Umbilical cord (tissue), 2 donors: ENCODE measurements around the gene USP2. TPM values are rescaled to one million over a fixed set of nuclear protein-coding genes. Genes with fewer than 3 reads are reported as not detected.

Source experiments
- DNase-seq: peaks from one replicate; pipeline ENCODE4 v3.0.0-alpha.2; 2015; ENCODE audit warnings: low spot score
- total RNA-seq: library from RNA; depleted of rRNA; stranded (reverse); fragments of >200 nt; gene quantifications from one replicate; pipeline ENCODE4 v1.2.3, GENCODE V29; 2014; ENCODE audit warnings: low replicate concordance; ENCODE audit not compliant: insufficient read depth

The USP2 gene
- total RNA-seq, 1 donor from 2014 or later = 2.9 TPM

DNA sequence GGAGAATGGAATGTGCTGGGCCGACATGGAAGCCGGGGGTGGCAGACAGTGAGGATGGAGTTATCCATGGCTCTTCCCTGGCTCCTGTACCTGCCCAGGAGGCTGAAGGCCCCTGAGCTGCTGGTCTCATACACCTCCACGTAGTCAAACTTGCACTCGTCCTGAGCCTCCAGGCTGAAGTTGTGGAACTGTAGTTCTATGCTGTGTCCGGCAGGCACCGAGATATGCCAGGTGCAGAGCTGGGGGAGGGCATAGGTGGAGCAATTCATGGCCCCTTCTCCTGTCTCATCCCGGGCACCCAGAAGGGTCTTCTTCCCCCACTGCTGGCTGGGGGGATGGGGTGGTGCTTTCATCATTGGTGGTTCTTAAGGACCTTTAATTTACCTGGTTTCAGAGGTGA lies 37.8 kb downstream of the USP2 start:
- no peak for DNase-seq

DNA sequence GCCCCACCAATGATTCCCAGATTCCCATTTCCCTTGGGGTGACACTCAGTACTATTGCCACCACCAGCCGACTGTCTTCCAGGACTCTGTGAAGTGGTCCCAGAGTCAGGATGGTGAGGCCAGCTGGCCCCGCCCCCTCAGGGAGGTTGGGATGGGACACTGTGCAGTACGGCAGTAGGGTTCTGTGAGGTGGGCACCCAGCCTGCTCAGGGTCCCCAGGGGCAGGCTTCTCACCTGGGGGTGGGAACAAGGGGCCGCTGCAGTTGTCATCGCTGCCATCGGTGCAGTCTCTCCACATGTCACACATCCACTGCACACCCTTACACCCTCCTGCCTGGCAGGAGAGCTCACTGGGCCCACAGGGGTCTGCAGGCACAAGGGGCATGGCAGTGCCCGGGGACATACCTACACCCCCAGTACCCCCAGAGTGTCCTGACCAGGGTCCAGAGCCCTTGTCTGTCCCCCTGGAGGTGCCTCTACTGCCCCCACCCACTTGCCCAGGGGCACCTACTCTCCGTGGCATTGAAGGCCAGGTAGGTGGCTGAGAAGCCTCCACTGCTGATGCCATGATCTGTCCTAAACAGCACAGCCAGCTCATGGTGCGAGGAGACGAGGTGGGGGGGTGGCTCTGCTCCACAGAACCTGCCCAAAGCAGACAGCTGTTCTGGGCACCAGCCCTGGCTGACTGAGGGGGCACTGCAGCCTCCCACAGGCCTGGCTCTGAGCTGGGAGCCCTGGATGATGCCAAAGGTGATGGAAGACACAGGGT lies 38.9 kb downstream of the USP2 start:
- DNase-seq = no peak

DNA sequence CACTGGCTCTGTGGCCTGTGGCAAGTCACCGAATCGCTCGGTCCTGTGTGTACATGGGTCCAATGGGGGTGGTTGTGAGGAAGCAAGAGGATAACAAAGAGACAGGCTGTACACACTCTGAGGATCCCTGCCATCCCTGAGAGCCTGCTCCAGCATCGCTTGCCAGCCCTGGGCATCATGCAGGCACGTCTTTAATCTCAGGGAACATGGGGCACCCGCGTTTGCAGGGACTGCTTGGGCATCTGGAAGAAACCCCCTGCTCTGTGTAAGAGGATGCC lies 39.5 kb downstream of the USP2 start:
- no peak for DNase-seq

DNA sequence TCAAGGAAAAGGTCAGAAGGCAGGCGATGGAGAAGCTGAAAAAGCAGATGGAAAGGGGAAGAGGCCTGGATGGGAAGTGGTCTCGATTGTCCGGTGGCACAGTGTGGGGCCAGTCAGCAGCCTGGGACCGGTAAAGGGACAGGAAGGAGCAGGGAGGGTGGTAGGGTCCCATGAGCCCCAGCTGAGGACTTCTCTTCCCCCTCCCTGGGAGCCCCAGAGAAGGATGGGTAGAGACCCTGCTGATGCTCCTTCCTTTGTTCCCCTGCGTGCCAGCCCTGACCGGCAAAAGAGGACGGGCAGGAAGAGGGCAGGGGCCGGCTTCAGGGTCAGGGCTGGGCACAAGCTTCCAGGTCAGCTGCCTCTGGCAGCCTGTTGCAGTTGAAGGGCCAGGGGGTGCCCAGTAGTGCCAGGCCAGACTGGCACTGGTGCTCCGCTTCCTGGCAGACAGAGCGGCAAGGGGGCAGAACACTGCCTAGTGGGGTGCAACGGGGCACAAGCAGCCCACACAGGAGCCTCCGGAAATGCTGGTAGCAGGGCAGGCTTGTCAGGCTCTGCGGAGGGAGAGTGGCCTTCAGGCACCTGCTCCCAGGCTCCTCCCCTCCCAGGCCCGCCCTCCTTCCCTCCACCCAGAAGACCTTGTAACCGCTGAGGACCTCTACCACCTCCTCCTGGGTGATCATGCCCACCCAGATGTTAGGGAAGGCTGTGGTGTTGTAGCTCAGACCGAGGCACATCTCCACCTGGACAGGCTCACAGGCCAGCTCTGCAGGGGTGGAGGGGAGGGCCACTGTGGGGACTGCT lies 40.1 kb downstream of the USP2 start:
- no peak for DNase-seq

GRCh38 chr11:119340335-119341221 lies 40.9 kb downstream of the USP2 start, which contains the start of gene C1QTNF5:
C1QTNF5 (minus strand) TSS chr11:119340883; CDS start chr11:119340397, 486 bp downstream.
- peak; percentile 89 for DNase-seq

- peak; percentile 69 for DNase-seq
Observed at GRCh38 chr11:119339589-119340334, 41.7 kb downstream of the USP2 start.

DNA sequence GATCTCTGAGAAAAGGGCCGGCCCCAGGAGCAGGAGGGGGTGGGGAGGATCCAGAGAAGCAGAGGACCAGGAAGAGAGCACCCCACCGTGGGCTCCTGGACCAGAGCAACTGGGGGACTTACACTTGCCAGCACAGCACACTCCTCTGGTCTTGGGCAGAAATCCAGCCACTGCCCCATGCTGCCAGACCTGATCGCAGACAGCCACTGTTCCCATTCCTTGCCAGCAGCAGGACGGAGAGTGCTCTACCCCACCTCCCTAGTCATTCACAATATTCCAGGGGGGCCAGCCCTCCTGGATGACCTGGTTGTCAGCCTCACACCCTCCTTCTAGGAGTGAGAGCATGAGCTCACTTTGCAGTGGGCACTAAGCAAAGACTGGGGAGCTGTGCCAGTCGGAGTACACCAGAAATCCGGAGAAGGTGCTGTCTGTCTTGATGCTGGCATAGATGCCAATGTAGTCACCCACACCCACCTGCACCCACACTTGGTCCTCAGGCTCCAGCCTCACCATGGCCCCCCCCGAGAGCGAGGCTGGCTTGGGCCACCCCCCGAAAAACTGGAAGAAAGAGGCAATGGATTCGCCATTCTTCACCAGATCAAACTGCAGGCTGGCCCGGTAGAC lies 42.4 kb downstream of the USP2 start:
- DNase-seq = no peak

DNA sequence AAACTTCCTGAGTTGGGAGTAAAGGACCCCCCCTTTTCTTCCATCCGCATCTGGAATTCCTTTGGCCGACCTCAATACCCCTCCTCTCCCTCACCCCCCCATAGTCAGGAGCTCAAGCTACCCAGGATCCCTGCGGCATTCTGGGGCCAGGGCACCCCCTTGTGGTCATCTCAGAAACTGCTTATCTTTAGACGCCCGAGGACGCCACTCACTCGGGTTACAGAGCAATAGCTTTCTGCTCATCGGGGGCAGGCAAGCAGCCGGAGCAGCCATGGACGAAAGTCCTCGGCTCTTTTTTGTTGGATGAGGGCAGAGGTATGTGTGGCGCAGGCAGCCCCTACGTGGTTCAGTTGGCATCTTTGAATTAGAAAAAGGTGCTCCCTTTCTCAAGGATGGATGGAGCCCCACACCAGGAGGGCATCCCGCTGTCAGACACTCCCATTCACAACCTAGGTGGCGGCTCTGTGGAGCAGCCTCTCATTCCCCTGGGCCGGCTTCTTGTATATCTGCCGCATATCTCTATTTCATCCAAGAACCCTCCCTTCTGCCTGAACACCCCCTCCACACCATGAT lies 43.1 kb downstream of the USP2 start:
- DNase-seq = peak; percentile 90

DNA sequence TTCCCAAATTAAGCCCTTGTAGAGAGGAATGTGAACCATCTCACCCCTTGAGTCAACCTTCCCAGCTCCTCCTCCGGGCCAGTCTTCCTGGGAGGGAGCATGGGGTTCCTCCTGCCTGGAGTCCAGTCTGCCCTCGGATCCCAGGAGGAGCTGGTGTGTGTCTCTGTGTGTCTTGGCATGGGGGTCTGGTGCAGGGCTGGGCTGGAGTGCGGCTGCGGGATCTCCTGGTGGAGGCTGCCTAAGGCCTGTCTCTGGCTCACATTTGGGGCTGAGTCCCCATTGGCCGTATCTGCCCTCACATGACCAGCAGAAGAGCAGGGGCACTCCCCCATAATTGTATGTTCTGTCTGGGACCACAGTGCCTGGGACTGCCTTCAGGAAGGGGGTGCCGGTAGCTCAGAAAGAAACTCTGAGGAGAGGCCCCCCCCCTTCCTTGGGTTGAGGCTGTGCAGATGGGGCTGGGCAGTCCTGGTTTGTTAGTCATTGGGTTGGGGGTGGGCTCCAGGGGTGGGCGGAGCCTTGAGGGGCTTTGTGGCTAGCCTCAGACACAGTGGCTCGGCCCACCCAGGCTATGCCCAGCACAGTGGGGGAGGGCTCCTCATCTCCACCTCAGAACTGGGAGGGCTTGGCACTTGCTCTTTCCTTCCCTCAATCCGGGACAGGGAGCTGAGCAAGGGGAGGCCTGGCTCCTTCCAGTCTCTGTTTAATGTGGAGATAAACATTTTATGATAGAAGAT lies 43.7 kb downstream of the USP2 start:
- no peak for DNase-seq

DNA sequence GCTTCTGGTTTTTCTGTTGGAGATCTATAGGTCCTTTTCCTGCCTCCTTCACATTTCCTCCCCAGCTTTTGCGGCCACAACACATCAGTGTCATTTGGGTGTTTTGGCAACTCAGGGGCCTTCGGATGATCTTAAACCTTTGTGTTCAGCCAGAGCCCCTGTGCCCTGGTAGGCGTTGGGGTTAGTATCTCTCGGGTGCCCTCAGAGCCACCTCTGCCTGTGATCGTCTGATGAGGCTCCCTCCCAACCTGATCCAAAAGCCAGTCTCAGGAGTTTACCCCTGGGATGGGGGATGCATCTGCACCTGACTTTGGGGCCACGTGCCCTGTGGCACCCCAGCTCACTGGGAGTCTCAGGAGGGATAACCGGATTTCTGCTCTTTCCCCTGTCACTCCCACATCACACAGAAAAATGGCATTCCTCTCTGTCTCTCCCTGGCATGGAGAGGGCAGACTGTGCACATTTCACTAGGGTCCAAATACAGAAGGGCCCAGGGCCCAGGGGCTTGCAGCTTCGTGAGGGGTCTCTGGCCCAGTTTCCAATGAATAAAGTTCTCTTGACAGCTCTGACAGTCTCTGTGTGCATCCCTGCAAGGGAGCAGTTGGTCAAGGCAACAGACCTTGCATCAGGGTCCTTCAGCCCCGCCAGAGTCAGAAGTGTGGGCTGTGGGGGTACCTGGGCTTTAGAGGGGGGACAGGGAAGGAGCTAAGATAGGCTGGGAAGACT lies 44.6 kb downstream of the USP2 start:
- DNase-seq = no peak

GRCh38 chr11:119335655-119336543 lies 45.6 kb downstream of the USP2 start:
- DNase-seq = no peak

DNA sequence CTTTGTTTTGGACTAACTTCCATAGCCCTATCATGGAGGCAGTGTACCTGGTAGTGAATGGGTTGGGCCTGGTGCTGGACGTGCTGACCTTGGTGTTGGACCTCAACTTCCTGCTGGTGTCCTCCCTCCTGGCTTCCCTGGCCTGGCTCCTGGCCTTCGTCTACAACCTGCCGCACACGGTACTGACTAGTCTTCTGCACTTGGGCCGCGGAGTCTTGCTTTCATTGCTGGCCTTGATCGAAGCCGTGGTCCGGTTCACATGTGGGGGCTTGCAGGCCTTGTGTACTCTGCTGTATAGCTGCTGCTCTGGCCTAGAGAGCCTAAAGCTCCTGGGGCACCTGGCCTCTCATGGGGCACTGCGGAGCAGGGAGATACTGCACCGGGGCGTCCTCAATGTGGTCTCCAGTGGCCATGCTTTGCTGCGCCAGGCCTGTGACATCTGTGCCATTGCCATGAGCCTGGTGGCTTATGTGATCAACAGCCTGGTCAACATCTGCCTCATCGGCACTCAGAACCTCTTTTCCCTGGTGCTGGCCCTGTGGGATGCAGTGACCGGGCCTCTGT lies 46.3 kb downstream of the USP2 start:
- DNase-seq = no peak

- DNase-seq = peak; percentile 99
Observed at GRCh38 chr11:119334174-119334930, 47.1 kb downstream of the USP2 start, which contains the start of gene RNF26. RNF26 (plus strand) TSS chr11:119334527; CDS start chr11:119335123, 596 bp downstream.

DNA sequence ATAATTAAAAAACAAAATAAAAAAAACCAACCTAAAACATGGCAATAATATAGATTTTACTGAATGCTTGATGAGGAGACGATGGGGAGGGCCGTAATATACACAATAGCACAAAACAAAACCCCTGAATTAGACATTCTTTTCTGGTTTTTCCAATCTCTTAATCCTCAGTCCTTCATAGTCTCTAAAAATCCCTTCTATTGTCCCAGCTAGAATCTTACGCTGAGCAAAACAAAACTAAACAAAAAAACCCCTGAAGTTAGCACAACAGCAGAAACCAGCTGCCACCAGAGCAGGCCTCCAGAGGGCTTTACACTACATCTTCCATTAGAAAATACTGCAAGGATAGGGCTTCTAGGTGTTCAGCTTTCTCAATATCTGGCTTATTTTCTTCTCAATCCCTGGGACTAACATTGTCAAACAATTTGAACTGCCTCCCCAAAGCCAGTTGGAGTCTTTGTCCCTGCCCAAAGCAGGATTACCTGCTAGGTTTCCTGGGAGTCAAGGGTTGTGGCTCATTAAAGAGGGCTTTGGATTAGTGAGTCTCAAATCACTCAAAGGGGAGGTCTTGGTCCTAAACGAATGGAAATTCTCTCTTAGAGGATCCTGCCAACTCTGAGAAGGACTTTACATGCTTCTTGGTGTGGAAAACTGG lies 49.3 kb downstream of the USP2 start:
- DNase-seq = no peak

- no peak for DNase-seq
Observed at GRCh38 chr11:119330237-119330636, 51.3 kb downstream of the USP2 start.

- no peak for DNase-seq
Observed at GRCh38 chr11:119329320-119329719, 52.2 kb downstream of the USP2 start.
